Retinal pigment epithelial cell (primary cell): ENCODE results near the gene CLPSL2.
"Not testable (repeated sequence)": the region's sequence is repeated elsewhere in the genome, so short reads cannot be mapped to it uniquely, and the experiment has no call there.

Experiments
- DNase-seq: peaks from one replicate; pipeline ENCODE4 v3.0.0-alpha.2; 2010; ENCODE audit warnings: low read depth
- H3K4me3 ChIP-seq: 2 replicates; pipeline ENCODE4 v1.5.1; 2011; ENCODE audit warnings: mild to moderate bottlenecking, low read length, control low read depth, moderate library complexity
- CTCF ChIP-seq: conservative IDR thresholded peaks from 2 replicates; pipeline ENCODE4 v1.5.1; 2011; ENCODE audit warnings: low read depth, low read length, control low read depth, inconsistent platforms

The CLPSL2 gene

GRCh38 chr6:35730745-35731413 lies 45.5 kb upstream of the CLPSL2 start:
- no peak for DNase-seq
- peak overlapping the region; percentile 40 for H3K4me3 ChIP-seq

GRCh38 chr6:35731414-35731735 lies 45.0 kb upstream of the CLPSL2 start:
- H3K4me3 ChIP-seq: peak overlapping the region; percentile 62
- DNase-seq: peak; percentile 64
- no peak for TF ChIP-seq CTCF

More at GRCh38 chr6:35730745-35731413, 45.5 kb upstream of the CLPSL2 start:
- TF ChIP-seq CTCF: no peak

GRCh38 chr6:35731736-35732532 lies 44.5 kb upstream of the CLPSL2 start:
- H3K4me3 ChIP-seq: peak overlapping the region; percentile 62
- peak; percentile 59 for DNase-seq
- TF ChIP-seq CTCF: no peak

- H3K4me3 ChIP-seq: no peak overlapping the region
- TF ChIP-seq CTCF: no peak
- DNase-seq: no peak
Observed at GRCh38 chr6:35733633-35734032, 42.8 kb upstream of the CLPSL2 start.

GRCh38 chr6:35734319-35734718 lies 42.1 kb upstream of the CLPSL2 start:
- not testable (repeated sequence) for DNase-seq, H3K4me3 ChIP-seq

- no peak for TF ChIP-seq CTCF
- no peak for DNase-seq
- no peak overlapping the region for H3K4me3 ChIP-seq
Observed at GRCh38 chr6:35735452-35735851, 40.9 kb upstream of the CLPSL2 start.

GRCh38 chr6:35736253-35736894 lies 40.0 kb upstream of the CLPSL2 start:
- peak; percentile 95 for TF ChIP-seq CTCF
- DNase-seq: no peak
- H3K4me3 ChIP-seq: no peak overlapping the region
